Stromal cell of bone marrow (primary cell): ENCODE measurements around the gene JMJD4.

Source experiments
- DNase-seq: peaks from one replicate; pipeline ENCODE4 v3.0.0-alpha.2; 2012; ENCODE audit warnings: low read depth

Gene JMJD4, protein sequence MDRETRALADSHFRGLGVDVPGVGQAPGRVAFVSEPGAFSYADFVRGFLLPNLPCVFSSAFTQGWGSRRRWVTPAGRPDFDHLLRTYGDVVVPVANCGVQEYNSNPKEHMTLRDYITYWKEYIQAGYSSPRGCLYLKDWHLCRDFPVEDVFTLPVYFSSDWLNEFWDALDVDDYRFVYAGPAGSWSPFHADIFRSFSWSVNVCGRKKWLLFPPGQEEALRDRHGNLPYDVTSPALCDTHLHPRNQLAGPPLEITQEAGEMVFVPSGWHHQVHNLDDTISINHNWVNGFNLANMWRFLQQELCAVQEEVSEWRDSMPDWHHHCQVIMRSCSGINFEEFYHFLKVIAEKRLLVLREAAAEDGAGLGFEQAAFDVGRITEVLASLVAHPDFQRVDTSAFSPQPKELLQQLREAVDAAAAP

DNA sequence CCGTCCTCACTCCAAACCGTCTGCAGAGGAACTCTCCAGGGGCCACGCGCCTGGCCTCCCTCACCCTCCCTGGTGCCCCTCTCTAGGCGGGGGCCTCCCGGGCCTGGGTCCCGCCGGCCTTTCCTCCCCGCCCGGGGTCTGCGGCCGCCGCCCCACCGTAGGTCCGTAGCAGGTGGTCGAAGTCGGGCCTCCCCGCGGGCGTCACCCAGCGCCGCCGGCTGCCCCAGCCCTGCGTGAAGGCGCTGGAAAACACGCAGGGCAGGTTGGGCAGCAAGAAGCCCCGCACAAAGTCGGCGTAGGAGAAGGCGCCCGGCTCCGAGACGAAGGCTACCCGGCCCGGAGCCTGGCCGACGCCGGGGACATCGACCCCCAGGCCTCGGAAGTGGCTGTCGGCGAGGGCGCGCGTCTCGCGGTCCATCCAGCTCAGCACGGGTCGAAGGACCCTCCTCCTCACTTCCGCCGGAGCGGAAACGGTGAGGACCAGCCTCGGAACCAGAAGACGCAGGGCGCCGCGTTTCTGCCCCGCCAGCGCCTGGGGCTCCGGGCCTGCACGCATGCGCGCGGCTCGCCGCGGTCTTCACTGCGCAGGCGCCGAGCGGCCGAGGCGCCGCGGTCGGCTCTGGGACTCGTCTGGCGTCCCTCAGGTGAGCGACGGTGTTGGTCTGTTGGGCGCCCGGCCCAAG, at the start of gene JMJD4, which contains the start of gene SNAP47:
TSS of gene JMJD4 (minus strand) at position 447 of the 683 bp plus-strand sequence. CDS start at position 418, 29 bp downstream.
TSS of gene SNAP47 (plus strand) at position 580 of the 683 bp plus-strand sequence. CDS start 12,302 bp downstream, outside the sequence.
- DNase-seq = peak; percentile 74

DNA sequence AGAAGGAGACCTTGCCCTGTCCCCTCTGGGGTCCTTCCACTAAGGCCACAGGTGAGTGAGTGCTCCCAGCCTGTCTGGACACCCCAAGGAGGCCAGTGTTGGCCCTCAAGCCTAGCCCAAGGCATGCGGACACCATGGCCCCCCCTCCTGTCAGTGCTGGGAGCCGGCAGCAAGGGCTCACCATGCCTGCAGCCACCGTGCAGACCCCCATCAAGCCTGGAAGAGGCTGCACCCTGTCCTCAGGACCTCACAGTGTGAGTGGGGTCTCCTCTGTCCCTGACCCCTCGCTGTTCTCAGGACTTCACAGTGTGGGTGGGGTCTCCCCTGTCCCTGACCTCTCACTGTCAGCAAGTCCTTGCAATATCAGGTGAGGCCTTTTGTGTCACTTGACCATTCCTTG, 47.1 kb upstream of the JMJD4 start:
- DNase-seq = no peak

DNA sequence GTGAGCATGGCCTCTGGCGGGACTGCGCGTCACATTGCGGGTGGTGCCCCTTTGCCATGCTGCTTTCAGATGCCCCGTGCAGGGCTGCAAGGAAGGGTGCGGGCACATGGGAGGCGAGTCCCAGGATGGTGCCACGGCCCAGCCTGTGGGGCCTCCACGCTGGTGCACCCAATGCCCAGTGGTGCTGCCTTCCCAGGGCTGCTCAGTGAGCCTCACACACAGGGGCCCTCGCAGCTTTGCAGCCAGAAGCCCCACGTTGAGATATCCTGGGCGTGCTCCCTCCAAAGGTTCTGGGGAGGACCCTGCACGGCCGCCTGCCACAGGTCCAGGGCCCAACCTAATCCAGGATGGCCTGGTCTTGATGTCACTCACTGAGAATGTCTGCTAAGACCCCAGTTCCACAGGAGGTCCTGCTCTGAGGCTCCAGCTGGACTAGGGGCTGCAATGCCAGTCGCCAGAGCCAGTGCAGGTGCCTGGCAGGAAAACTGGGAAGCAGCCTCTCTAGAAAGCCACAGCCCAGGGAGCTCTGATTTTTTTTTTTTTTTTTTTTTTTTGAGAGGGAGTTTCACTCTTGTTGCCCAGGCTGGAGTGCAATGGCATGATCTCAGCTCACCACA, 46.3 kb upstream of the JMJD4 start:
- DNase-seq = no peak

DNA sequence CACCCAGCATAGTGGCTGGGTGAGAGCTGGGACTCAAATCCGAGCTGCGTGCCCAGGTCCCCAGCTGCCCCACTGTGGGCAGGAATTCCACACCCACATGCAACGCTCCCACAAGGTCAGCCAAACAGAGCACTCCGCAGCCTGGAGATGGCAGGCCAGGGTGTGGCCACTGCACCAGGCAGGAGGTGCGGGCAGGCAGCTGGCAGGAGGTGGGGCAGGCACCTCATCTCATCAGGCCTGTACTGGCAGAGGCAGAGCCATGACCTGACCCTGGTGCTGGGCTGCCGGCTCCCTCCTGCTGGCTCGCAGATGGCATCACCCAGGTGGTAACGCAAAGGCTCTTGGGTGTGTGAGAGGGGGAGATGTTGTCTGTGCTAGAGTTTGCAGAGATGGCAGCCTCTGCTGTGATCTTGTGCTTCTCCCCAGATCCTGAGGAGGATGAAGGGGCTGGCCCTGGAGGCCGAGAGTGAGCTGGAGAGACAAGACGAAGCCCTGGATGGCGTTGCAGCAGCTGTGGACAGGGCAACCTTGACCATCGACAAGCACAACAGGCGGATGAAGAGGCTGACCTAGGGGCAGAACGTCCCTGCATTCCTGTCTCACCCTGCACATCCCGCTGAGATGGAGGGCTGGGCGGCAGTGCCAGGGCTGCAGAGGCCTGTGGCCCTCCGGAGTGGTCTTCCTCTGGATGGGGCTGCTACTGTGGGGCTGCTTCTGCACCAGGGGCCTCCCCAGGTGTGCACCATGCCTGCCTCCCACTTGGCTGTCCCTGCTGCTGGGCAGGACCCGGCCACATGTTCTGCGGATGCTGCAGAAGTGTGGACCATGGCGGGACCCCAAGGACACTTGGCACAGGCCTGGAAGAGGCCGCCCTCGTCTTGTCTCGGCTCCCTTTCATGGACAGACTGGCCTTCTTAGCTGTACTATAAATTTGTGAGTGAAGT, 45.3 kb upstream of the JMJD4 start:
- no peak for DNase-seq

DNA sequence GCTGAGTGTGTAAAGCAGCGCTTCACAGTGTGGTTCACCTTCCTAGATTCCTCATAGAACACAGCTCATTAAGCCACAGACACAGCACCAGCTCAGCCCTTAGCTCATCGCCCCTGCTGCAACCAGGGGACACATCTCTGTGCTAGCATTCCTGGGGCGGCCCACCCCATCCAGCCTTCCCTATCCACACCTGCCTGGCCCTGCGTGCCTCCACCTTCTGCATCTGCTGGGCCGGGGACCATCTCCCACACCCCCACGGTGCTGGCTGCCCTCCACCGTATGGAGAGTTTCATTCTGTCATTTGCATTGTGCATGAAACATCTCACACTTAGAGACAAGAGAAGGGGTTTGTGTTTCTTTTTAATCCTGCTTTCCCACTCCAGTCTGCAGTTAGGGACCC, 44.6 kb upstream of the JMJD4 start:
- no peak for DNase-seq

DNA sequence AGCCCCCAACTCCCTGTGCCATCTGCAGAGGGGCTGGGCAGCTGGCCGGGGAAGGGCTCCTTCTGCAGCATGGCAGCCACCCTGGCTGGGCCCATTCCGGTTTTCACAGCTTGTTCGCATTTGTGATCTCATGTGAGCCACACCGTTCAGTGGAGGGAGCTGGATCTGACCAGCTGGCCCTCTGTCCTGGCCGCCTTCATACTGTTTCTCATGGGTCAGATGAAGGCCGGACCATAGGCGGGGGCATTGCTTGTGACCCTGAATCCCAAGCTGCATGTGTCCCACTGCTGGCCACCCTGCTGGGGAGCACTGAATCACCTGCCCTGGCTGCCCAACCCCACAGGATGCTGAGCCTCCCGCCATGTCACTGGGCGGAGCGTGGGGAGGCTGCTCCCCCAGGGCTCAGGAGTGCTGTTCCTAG, 43.9 kb upstream of the JMJD4 start:
- no peak for DNase-seq

DNA sequence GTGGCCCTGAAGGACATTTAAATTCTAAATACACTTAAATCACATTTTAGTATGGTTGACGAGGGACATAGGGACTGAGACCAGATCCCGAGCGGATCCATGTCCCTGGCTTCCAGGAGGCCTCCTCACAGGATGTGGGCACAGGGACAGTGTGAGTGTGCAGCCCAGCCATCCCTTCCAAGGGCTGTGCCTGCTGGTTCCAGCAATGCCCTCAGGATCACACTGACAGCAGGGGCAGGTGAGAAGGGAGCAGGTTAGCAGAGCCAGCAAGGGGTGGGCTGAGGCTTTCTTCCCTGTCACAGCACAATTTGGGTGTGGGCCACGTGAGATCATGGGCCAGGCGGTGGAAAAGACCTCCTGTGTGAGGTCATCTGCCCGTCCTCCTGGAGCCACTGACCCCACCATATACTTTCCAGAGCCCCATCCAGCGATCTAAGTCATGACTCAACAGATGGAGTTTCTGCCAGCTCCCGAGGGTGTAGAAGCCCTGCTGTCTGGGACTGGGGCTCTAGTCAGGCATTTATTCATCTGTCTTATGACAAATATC, 43.4 kb upstream of the JMJD4 start:
- DNase-seq = no peak

DNA sequence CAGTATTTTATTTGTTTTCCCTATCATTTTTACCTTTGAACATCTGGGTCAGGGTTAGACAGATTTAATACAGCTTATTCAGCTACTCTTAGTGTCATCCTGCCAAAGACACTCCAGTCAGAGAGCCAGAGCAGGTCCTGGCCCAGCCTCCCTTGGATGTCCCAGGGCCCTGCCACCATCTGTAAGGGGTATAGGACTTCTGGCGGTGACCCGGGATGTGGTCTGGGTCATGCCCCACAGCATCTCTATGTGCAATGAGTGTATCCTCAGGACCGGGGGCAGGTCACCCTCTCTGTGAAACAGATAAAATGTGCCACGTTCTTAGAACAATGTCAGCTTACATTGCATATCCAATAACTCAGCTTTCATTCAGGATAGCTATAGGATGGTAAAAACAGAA, 42.5 kb upstream of the JMJD4 start:
- DNase-seq = no peak

DNA sequence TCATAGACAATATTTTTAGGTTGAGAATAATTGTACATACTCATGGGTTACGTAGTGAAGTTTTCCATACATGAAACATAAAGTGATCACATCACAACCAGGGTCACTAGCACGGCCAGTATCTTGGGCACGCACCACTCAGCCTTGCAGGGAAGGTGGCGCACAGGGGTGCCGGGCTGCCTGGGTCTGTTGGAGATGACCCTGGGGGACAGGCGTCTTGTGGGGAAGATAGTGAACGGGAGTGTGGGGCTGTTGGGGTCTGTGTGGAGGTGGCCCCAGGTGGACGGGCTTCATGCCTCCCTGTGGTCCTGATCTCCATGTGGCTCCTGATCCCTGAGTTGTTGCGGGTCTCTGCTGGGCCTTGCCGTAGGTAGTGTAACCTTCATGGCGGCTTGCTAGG, 42.1 kb upstream of the JMJD4 start:
- DNase-seq = no peak

DNA sequence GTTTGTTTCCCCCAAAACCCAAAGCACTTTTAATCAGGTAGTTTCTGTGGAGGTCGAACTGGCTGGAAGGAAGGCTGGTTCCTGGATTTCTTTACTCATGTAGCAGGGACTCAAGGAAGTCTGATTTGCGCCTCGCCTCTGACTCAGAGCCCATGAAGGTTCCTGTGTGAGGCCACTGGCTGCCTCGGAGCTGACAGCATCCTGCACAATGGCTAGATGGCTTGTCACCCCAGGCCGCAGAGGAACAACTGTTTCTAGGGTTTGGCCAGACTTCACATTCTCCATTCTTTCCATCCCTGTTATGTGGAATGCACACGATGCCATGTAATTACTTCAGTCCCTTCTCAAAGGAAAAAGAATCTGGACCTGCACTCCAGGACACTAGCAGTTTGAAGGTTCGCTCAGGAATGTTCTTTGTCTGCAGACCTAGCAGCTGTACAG, 41.2 kb upstream of the JMJD4 start:
- DNase-seq = no peak

DNA sequence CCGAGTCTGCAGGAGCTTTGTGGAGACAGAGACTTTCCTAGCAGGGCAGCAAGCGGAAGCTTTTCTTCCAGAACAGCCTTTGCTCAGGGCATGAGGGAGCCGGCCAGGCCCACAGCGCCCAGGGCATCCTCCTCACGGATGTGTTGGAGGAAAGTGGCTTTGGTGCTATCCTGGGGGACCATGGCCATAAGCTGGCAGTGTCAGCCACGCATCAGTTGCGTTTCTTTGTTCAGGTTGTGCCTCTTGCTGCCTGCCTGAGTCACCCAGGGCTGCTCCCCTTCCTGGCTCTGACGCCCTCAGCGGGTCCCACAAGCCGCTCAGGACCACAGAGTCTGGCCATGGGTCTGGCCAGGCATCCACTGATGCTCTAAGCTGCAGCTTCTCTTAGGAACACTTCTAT, 40.7 kb upstream of the JMJD4 start:
- DNase-seq = no peak

DNA sequence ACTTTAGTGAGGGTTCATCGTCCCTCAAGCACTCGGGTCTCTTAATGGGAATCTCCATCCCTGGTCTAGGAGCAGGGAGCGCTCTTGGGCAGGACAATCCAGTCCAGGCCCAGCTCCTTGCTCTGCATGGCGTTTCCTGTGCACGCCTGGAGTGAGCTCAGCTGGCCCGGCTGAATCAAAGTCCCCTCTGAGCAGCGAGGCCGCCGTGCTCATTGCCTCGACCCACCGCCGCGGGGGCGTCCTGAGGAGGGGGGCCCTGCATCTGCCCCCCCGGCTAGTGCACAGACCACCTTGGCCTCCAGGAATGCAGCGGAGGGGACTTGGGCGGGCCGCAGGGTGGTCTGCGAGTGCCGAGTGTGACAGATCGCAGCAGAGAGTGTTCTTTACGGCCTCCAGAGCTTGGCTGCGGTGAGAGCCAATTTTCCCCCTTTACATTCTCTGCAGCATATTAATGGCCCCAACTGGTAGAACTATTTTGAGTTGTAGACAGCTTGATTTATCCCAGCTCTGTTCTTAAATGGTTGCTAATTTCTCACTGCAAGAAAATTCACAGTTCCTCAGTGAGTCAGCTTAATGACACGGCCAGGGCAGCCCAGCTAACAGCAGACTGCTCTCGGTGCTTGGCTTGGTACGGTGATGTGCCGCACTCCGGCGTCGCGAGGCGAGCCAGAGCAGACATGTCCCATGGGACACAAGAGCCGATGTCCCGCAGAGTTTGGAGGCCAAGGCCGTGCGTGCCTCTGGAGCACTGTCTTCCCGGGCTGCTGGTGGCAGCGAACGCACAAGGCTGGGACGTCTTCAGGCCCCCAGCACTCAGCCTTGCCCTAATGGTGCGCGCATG, 39.9 kb upstream of the JMJD4 start:
- DNase-seq = no peak

DNA sequence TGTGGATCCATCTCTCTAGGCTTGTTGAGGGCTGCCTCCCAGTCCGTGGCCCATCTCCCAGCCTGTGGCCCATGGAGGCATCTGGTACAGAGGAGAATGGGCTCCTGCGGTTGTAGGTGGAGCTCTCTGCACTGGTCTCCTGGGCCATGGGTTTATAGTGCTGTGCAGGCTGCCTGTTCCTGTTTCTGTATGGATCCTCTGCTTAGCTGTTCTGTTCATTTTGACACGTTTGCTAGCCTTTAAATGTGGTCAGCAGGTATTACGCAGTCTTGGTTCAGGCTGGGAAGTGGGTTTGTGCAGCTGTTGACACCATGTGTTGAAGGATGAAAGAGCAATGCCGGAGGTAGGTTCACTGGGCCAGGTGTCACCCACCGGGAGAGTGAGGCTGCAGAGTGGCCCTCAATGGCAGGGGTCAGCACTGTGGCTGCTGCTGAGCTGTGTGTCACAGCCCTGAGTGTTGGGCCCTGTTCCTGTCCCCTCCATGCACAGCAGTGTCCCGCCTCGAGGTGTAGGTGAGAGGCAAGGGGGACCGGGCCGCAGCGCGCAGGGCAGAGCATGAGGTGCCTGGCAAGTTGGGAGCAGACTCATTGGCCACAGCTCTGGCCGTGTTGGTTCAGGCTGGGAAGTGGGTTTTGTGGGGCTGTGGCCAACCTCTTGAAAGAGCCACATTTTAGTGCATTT, 39.1 kb upstream of the JMJD4 start:
- no peak for DNase-seq

DNA sequence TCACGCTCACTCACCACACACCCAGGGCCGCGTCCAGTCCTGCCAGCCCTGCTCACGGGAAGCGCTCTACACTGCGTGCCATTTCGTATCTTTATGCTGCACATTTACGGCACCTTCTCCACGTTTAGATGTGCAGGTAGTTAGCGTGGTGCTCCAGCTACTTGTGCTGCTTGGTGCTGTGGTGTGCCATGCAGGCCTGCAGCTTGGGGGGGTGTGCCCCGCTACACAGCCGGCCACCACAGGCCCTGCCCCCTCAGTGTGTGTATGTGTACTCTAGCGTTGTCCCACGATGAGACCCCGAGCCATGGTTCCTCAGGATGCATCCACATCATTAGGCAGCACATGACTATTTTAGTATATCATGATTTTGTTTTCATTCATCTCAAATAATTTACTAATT, 38.5 kb upstream of the JMJD4 start:
- no peak for DNase-seq

DNA sequence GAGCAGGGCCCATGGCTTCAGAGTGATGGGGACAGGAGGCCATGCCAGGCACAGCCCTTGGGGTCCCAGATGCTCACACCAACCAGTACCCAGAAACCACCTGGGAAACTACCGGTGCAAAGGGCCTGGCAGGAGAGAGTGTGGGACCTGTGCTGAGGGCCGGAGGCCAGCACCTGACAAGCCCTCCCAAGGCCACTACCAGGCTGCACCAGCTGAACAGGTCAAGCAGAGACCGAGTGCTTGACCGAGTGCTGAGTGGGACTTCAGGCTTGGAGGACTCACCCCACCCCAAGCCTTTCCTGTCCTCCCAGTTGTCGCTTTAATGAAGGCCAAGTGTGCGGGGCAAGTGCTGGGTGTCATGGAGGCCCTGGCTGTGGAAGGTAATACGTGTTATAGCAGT, 36.7 kb upstream of the JMJD4 start:
- DNase-seq = no peak

DNA sequence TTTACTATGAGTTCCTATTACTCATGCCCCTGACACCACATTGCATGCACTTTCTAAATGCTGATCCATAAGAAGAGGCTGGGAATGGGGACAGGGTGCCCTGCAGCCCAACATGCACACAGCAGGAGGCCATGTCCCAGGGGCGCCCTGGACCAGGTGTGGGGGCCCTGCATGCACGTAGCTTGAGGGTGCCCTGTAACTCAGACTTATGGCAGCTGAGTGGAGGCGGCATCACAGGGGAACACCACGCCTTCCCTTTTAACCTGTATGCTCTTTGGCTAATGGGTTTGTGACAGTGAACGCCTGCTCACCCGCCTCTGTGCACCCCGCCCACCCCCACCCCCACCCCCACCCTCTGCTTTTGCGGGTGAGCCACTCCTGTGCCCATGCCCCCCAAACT, 36.2 kb upstream of the JMJD4 start:
- no peak for DNase-seq

DNA sequence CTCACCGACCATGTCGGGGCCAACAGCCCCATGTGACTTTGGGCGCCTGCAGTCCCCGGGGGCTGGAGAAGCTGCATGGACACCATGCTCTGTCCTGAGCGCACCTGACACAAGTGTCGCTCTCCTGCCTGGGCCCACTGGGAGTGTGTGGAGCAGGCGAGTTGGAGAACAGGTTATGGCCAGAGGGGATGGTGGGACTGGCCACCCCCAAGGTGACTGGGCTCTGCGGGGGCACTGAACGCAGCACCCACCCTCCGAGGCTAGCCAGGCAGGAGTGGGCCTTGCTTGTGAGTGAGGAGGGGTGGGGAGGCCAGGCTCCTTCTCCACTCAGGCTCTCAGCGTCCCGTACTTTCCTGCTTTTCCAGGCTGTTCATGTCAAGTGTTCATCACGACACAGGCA, 35.7 kb upstream of the JMJD4 start:
- no peak for DNase-seq

DNA sequence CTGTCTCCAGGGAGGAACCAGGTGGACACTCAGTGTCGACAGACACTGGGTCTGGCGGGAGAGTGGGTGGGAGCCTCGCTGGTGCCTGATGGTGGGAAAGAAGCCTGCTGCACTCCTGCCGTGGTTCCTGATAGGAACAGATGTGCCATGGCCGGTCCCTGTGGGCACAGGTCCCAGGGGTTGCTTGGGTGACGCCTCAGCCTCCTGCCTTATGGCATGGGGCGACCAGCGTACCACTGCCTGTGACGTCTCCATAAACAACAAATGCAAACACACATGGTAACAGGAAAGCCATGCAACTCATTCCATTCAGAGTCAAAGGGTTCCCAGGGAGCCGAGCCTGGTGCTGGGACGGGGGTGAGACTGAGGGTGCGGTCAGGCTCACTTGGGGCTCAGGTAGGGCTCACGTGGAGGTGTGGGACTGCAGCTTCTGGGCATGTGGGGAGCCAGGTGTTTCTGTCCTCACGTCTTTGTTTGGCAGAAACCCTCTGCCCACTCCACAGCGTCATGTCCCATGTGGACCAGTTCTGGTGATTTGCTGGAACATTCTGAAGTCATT, 34.9 kb upstream of the JMJD4 start:
- no peak for DNase-seq

DNA sequence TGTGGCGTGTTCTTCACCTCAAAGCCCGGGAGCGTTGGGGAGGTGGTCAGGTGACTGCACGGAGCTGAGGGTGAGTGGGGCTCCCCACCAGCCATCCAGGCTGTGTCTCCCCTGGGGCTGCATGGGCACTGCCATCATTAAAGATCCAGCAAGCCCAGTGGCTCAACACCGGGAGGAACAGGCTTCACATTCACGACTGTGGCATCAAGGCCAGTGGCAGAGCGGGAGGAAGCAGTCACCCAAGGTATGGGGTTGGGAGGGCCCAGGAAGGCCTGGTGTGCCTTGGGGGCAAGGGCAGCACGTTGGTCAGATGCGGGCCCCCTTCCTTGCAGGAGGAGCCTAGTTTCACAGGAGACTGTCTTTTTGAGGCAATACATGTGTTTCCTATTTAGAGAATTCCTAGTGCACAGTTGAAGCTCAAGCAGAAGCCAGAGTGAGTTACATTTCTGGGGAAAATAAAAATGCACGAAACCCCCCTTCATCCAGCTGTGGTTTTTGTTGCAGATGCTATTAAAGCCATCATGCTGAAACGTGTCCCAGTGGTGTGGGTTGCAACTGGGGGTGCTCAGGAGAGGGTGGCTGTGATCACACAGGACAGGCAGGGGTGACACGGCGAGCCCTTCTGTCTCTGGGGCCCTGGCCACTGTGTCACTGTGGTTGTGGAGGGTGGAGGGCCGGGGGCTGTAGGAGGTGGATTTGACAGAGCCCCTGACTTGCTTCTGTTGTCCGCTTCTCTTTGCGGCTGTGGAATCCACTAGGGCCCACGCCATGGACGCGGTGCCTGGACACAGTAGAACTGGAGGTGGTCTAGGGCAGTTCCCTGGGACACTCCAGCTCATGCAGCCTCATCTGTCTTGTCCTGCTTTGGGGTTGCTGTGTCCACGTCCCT, 34.2 kb upstream of the JMJD4 start:
- DNase-seq = no peak
